Muscle layer of colon (tissue), 2 donors: ENCODE data around the gene LRRC61.

Source experiments
- H3K27ac ChIP-seq: one replicate; pipeline ENCODE4 v1.7.0; 2013; ENCODE audit warnings: low read depth, mild to moderate bottlenecking, low read length, moderate library complexity
- H3K27me3 ChIP-seq, 2 donors: one replicate each; pipeline ENCODE4 v1.7.0; 2013; ENCODE audit warnings: low read length in 2 of 2, mild to moderate bottlenecking in 2 of 2; ENCODE audit not compliant: insufficient read depth in 2 of 2, control insufficient read depth in 1 of 2
- H3K36me3 ChIP-seq: one replicate; pipeline ENCODE4 v1.7.0; 2013; ENCODE audit warnings: mild to moderate bottlenecking, low read length; ENCODE audit not compliant: insufficient read depth
- H3K4me1 ChIP-seq: one replicate; pipeline ENCODE4 v1.7.0; 2013; ENCODE audit warnings: mild to moderate bottlenecking, low read length; ENCODE audit not compliant: insufficient read depth
- H3K4me3 ChIP-seq, 2 donors: one replicate each; pipeline ENCODE4 v1.7.0; 2013; ENCODE audit warnings: low read length in 2 of 2, low read depth in 1 of 2, mild to moderate bottlenecking in 1 of 2, moderate library complexity in 1 of 2
- H3K9ac ChIP-seq: one replicate; pipeline ENCODE4 v1.7.0; 2013; ENCODE audit warnings: low read length
- H3K9me3 ChIP-seq: one replicate; pipeline ENCODE4 v1.7.0; 2013; ENCODE audit warnings: mild to moderate bottlenecking, low read length
- donor health status: abdominal sarcoma.
- donor health status: Adenocarcinoma of cecum.

LRRC61 gene

GRCh38 chr7:150324373-150324961 lies 1.3 kb downstream of the LRRC61 start:
- peak overlapping the region in 1 of 2 donors; percentile 78 for H3K4me3 ChIP-seq
- no peak overlapping the region for H3K9ac ChIP-seq
- no peak overlapping the region for H3K27ac ChIP-seq
- peaks cover 17% of the 10 kb centered on the region for H3K4me1 ChIP-seq
- H3K9me3 ChIP-seq, result no peaks in the 10 kb centered on the region
- H3K36me3 ChIP-seq, result peaks cover 21% of the 10 kb centered on the region
- no peaks in the 10 kb centered on the region for H3K27me3 ChIP-seq

DNA sequence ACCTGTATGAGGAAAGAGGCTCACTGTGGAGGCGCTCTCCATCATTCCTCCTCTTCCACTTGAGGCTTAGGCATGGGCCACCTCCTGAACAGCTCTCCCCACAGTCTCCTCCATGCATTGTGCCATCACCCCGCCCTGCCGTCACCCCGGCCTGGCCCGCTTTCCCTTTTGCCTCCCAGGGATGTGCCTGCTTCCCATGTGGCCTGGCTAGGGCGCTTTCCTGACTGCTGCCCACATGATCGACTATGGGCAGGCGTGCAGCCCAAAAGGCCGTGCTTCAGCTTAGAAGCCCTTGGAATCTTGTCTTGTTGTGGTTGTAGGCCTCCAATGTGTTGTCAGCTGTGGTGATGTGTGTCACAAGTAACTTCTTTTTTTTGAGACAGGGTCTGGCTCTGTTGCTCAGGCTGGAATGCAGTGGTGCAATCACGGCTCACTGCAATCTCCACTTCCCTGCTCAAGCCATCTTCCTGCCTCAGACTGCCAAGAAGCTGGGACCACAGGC lies 2.0 kb downstream of the LRRC61 start:
- Histone ChIP-seq H3K4me3 (no peak overlapping the region), H3K4me1 (peaks cover 17% of the 10 kb centered on the region), H3K27ac (no peak overlapping the region)

DNA sequence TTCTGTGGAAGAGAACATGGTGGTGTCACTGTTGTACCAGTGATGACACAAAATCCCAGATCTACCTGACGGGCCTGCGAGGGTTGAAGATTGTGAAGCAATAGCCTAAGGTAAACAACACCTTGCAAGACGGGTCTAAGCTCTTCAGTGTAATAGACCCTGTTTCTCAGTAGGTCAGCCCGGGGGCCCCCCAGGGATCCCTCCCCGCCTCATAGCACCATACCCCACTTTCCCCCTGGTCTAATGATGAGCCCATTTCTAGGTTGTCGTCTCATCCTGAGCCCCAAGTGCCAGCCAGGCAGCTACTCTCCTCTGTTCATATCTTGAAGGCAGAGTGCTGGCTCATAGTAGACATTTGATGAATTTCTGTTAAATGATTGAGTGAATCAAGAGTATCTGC lies 2.7 kb downstream of the LRRC61 start:
- no peak overlapping the region for H3K9ac ChIP-seq
- H3K27me3 ChIP-seq, result no peaks in the 10 kb centered on the region
- H3K36me3 ChIP-seq, result peaks cover 27% of the 10 kb centered on the region
- H3K4me1 ChIP-seq, result peaks cover 17% of the 10 kb centered on the region
- H3K4me3 ChIP-seq, result no peak overlapping the region
- no peaks in the 10 kb centered on the region for H3K9me3 ChIP-seq
- H3K27ac ChIP-seq, result no peak overlapping the region

More for the DNA sequence above, 2.0 kb downstream of the LRRC61 start:
- no peaks in the 10 kb centered on the region for H3K27me3 ChIP-seq
- no peaks in the 10 kb centered on the region for H3K9me3 ChIP-seq
- no peak overlapping the region for H3K9ac ChIP-seq
- H3K36me3 ChIP-seq, result peaks cover 23% of the 10 kb centered on the region

GRCh38 chr7:150326657-150327268 lies 3.6 kb downstream of the LRRC61 start:
- Histone ChIP-seq H3K9ac (no peak overlapping the region), H3K4me1 (peaks cover 17% of the 10 kb centered on the region), H3K27me3 (no peaks in the 10 kb centered on the region), H3K27ac (no peak overlapping the region), H3K4me3 (no peak overlapping the region), H3K36me3 (peaks cover 27% of the 10 kb centered on the region), H3K9me3 (no peaks in the 10 kb centered on the region)

DNA sequence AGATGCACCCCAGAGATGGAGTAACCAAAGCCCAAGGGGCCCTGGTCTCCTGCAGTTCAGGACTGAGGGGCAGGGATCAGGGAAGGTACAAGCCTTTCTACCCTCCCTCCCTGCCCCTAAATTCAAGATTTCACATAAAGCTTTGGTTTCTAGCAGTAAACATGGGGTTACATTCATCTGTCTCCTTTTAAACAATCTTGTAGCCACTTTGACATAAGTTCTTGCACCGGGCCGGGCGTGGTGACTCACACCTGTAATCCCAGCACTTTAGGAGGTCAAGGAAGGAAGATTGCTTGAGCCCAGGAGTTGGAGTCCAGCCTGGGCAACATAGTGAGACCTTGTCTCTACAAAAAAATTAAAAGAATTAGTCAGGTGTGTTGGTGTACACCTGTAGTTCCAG lies 4.2 kb downstream of the LRRC61 start:
- Histone ChIP-seq H3K27me3 (no peaks in the 10 kb centered on the region), H3K4me1 (peaks cover 12% of the 10 kb centered on the region), H3K36me3 (peaks cover 27% of the 10 kb centered on the region), H3K27ac (no peak overlapping the region), H3K9me3 (no peaks in the 10 kb centered on the region), H3K4me3 (no peak overlapping the region), H3K9ac (no peak overlapping the region)

GRCh38 chr7:150329331-150330120 lies 6.4 kb downstream of the LRRC61 start:
- Histone ChIP-seq H3K36me3 (peaks cover 27% of the 10 kb centered on the region), H3K27me3 (no peaks in the 10 kb centered on the region), H3K9me3 (no peaks in the 10 kb centered on the region), H3K4me1 (peaks cover 2% of the 10 kb centered on the region), H3K27ac (no peak overlapping the region), H3K4me3 (no peak overlapping the region), H3K9ac (no peak overlapping the region)

GRCh38 chr7:150330211-150330885 lies 7.2 kb downstream of the LRRC61 start:
- Histone ChIP-seq H3K36me3 (peaks cover 27% of the 10 kb centered on the region), H3K9me3 (no peaks in the 10 kb centered on the region), H3K27me3 (no peaks in the 10 kb centered on the region), H3K27ac (no peak overlapping the region), H3K9ac (no peak overlapping the region), H3K4me3 (no peak overlapping the region), H3K4me1 (peaks cover 10% of the 10 kb centered on the region)

- Histone ChIP-seq H3K36me3 (peaks cover 15% of the 10 kb centered on the region), H3K9me3 (no peaks in the 10 kb centered on the region), H3K4me3 (no peak overlapping the region), H3K9ac (no peak overlapping the region), H3K4me1 (peaks cover 35% of the 10 kb centered on the region), H3K27ac (no peak overlapping the region), H3K27me3 (no peaks in the 10 kb centered on the region)
Observed at GRCh38 chr7:150332852-150333635, 9.9 kb downstream of the LRRC61 start.

DNA sequence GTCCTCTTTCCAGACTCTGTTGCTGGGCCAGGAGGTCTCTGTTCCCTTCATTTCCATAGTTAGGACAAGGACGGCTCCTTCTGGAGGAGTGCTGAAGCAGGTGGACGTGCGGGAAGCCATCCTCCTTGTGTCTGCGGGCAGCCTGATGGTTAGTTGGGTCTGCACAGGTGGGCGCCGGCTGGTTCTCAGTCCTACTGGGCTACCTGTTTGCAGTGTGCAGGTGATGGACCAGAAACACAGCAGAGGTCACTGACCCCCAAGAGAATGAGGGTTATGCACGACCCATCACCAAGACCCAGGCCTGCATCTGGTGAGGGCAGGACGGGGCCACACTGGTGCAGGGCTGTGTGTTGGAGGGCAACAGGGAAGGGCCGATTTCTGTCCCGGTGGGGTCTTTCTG lies 10.5 kb downstream of the LRRC61 start:
- Histone ChIP-seq H3K4me1 (peaks cover 41% of the 10 kb centered on the region), H3K27me3 (no peaks in the 10 kb centered on the region), H3K4me3 (no peak overlapping the region), H3K9ac (no peak overlapping the region), H3K36me3 (peaks cover 11% of the 10 kb centered on the region), H3K9me3 (no peaks in the 10 kb centered on the region), H3K27ac (no peak overlapping the region)

- no peaks in the 10 kb centered on the region for H3K27me3 ChIP-seq
- peaks cover 46% of the 10 kb centered on the region for H3K4me1 ChIP-seq
- H3K36me3 ChIP-seq, result peaks cover 11% of the 10 kb centered on the region
- no peaks in the 10 kb centered on the region for H3K9me3 ChIP-seq
- no peak overlapping the region for H3K4me3 ChIP-seq
- H3K27ac ChIP-seq, result peak overlapping the region; percentile 35
- no peak overlapping the region for H3K9ac ChIP-seq
Observed at GRCh38 chr7:150334108-150334507, 11.0 kb downstream of the LRRC61 start.
